PC-9 (cell line): ENCODE results near the gene CNTN5. TPM values are rescaled to one million over a fixed set of nuclear protein-coding genes. Genes with fewer than 3 reads are reported as not detected.

Experiments
- BruUV-seq: library from RNA; stranded (reverse); fragments of 400-500 nt; replicated peaks from 2 replicates; lab custom pipeline; 2021; lab: Mats Ljungman, UMichigan
- CTCF ChIA-PET: fragments of 300-600 bp; sonication (Branson Sonifier 250); formaldehyde crosslinking; loops from one replicate; lab custom pipeline; 2022; ENCODE audit warnings: antibody characterized with exemption; lab: Charles Lee
- POLR2A ChIA-PET: fragments of 300-600 bp; sonication (Branson Sonifier 250); formaldehyde crosslinking; loops from one replicate; lab custom pipeline; 2022; ENCODE audit warnings: antibody characterized with exemption; ENCODE audit not compliant: unreplicated experiment; lab: Charles Lee
- DNase-seq, 2 experiments: peaks; one replicate each; pipeline versions ENCODE4 v3.0.0 to v3.0.0-alpha.2; 2015 to 2022; ENCODE audit warnings: mixed read lengths in 1 of 2
- H2AFZ ChIP-seq: fragments of 200-600 bp; sonication (generic); 2 replicates; pipeline ENCODE4 v1.8.1; 2017; ENCODE audit warnings: antibody characterized with exemption
- H3F3A ChIP-seq: fragments of 200-600 bp; sonication (generic); 2 replicates; pipeline ENCODE4 v1.8.1; 2017; ENCODE audit warnings: antibody characterized with exemption, mild to moderate bottlenecking, low read depth; ENCODE audit not compliant: insufficient read depth
- H3K27ac ChIP-seq: fragments of 200-600 bp; sonication (generic); 2 replicates; pipeline ENCODE4 v1.6.1; 2016; ENCODE audit warnings: mixed run types
- H3K27me3 ChIP-seq: fragments of 200-600 bp; sonication (generic); 2 replicates; pipeline ENCODE4 v1.6.1; 2016; ENCODE audit warnings: low read depth, mixed run types; ENCODE audit not compliant: insufficient read depth
- H3K36me3 ChIP-seq: fragments of 200-600 bp; sonication (generic); 2 replicates; pipeline ENCODE4 v1.6.1; 2016; ENCODE audit warnings: low read depth, mixed run types
- H3K4me1 ChIP-seq: fragments of 200-600 bp; sonication (generic); replicated peaks from 2 replicates; pipeline ENCODE4 v1.6.1; 2016; ENCODE audit warnings: mixed run types; ENCODE audit not compliant: insufficient read depth
- H3K4me2 ChIP-seq: fragments of 200-600 bp; sonication (generic); 2 replicates; pipeline ENCODE4 v1.6.1; 2017; ENCODE audit warnings: mixed run types
- H3K4me3 ChIP-seq: fragments of 200-600 bp; sonication (generic); 2 replicates; pipeline ENCODE4 v1.6.1; 2016; ENCODE audit warnings: mixed run types
- H3K79me2 ChIP-seq: fragments of 200-600 bp; sonication (generic); 2 replicates; pipeline ENCODE4 v1.6.1; 2017; ENCODE audit warnings: low read depth, mixed run types
- H3K9me2 ChIP-seq: fragments of 200-600 bp; sonication (generic); 2 replicates; pipeline ENCODE4 v1.8.1; 2017; ENCODE audit warnings: mild to moderate bottlenecking; ENCODE audit not compliant: insufficient read depth
- H3K9me3 ChIP-seq: fragments of 200-600 bp; sonication (generic); 2 replicates; pipeline ENCODE4 v1.8.1; 2016; ENCODE audit warnings: low read depth; ENCODE audit not compliant: insufficient read depth
- H4K20me1 ChIP-seq: fragments of 200-600 bp; sonication (generic); 2 replicates; pipeline ENCODE4 v1.8.1; 2017; ENCODE audit not compliant: insufficient read depth
- CTCF ChIP-seq: fragments of 200-600 bp; sonication (generic); conservative IDR thresholded peaks from 2 replicates; pipeline ENCODE4 v1.6.1; 2017; ENCODE audit warnings: mixed run types, antibody characterized with exemption, mild to moderate bottlenecking, moderate library complexity
- EZH2 ChIP-seq: fragments of 200-600 bp; sonication (generic); IDR thresholded peaks from 2 replicates; pipeline ENCODE4 v1.8.0; 2017; ENCODE audit warnings: antibody characterized with exemption, low read depth
- intact Hi-C: fragments of 100-400 bp; cut with micrococcal nuclease; formaldehyde crosslinking; loops from one replicate; pipeline ENCODE4 v1.10.0; 2022; ENCODE audit not compliant: unreplicated experiment
- total RNA-seq: library from RNA; stranded (reverse); gene quantifications from 2 replicates; pipeline ENCODE4 v1.2.3, GENCODE V29; 2021

The CNTN5 gene
- total RNA-seq, 1 experiment from 2014 or later, result not detected

GRCh38 chr11:99501655-99502054 lies 480.9 kb downstream of the CNTN5 start:
- intact Hi-C loops, result no loop called here
- H2AFZ ChIP-seq, result no peak overlapping the region
- no peaks in the 10 kb centered on the region for H3F3A ChIP-seq
- TF ChIP-seq CTCF (no peak), EZH2 (no peak)
- H3K36me3 ChIP-seq, result no peaks in the 10 kb centered on the region
- H3K4me3 ChIP-seq, result no peak overlapping the region
- ChIA-PET POLR2A (no interaction called here), CTCF (no interaction called here)
- H3K4me2 ChIP-seq, result no peak overlapping the region
- no peaks in the 10 kb centered on the region for H3K4me1 ChIP-seq
- no peaks in the 10 kb centered on the region for H3K79me2 ChIP-seq
- no TSS peak for BruUV-seq
- H4K20me1 ChIP-seq, result no peaks in the 10 kb centered on the region
- no peaks in the 10 kb centered on the region for H3K9me2 ChIP-seq
- H3K27ac ChIP-seq, result no peak overlapping the region
- no peaks in the 10 kb centered on the region for H3K27me3 ChIP-seq
- no peak for DNase-seq
- no peaks in the 10 kb centered on the region for H3K9me3 ChIP-seq

- Histone ChIP-seq H3K27ac (no peak overlapping the region), H3K4me2 (no peak overlapping the region), H3F3A (no peaks in the 10 kb centered on the region), H4K20me1 (no peaks in the 10 kb centered on the region), H3K79me2 (no peaks in the 10 kb centered on the region), H3K27me3 (no peaks in the 10 kb centered on the region), H2AFZ (no peak overlapping the region), H3K9me2 (no peaks in the 10 kb centered on the region), H3K9me3 (no peaks in the 10 kb centered on the region), H3K4me1 (no peaks in the 10 kb centered on the region), H3K36me3 (no peaks in the 10 kb centered on the region), H3K4me3 (no peak overlapping the region)
- TF ChIP-seq CTCF (no peak), EZH2 (no peak)
- BruUV-seq, result no TSS peak
- CTCF ChIA-PET, result no interaction called here
- POLR2A ChIA-PET, result no interaction called here
- intact Hi-C loops, result no loop called here
- DNase-seq, result no peak
Observed at GRCh38 chr11:99505316-99505715, 484.6 kb downstream of the CNTN5 start.

GRCh38 chr11:99505831-99506230 lies 485.1 kb downstream of the CNTN5 start:
- H3K4me2 ChIP-seq, result no peak overlapping the region
- H3K9me2 ChIP-seq, result no peaks in the 10 kb centered on the region
- no peaks in the 10 kb centered on the region for H3K36me3 ChIP-seq
- POLR2A ChIA-PET, result no interaction called here
- H3F3A ChIP-seq, result no peaks in the 10 kb centered on the region
- TF ChIP-seq EZH2 (no peak), CTCF (no peak)
- no peaks in the 10 kb centered on the region for H4K20me1 ChIP-seq
- no peak overlapping the region for H3K27ac ChIP-seq
- no peak overlapping the region for H3K4me3 ChIP-seq
- H3K4me1 ChIP-seq, result no peaks in the 10 kb centered on the region
- no TSS peak for BruUV-seq
- H3K79me2 ChIP-seq, result no peaks in the 10 kb centered on the region
- CTCF ChIA-PET, result no interaction called here
- no peaks in the 10 kb centered on the region for H3K9me3 ChIP-seq
- H3K27me3 ChIP-seq, result no peaks in the 10 kb centered on the region
- no peak overlapping the region for H2AFZ ChIP-seq
- DNase-seq, result no peak
- intact Hi-C loops, result no loop called here
